HG02840 (cell line): Measurements from ENCODE around the gene PMFBP1.

Source experiments
- ATAC-seq: cut with Tn5 transposase; IDR thresholded peaks from one replicate; pipeline ENCODE4 v1.9.1; 2021; ENCODE audit warnings: mild to moderate bottlenecking, moderate library complexity, moderate number of reproducible peaks; ENCODE audit not compliant: unreplicated experiment, low FRiP score

Gene PMFBP1

DNA sequence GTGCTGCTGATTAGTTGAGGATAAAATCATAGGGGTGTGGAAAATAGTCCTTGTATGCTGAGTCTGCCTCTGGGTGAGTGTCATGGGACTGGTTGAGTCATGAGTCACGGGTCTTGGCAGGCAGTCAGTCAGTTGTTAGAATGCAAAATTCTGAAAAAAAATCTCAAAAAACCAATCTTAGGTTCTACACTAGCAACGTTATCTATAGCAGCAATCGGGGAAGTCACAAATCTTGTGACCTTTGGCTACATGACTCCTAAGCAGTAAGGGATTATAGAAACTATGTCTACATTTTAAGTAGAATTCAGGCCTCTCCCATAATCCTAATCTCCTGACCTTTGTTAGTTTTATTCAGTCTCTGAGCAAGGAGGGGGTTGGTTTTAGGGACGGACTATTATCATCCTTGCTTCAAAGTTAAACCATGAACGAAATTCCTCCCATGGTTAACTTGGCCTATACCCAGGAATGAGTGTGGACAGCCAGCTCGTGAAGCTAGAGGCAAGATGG lies 18.0 kb upstream of the PMFBP1 start:
- ATAC-seq: no peak

DNA sequence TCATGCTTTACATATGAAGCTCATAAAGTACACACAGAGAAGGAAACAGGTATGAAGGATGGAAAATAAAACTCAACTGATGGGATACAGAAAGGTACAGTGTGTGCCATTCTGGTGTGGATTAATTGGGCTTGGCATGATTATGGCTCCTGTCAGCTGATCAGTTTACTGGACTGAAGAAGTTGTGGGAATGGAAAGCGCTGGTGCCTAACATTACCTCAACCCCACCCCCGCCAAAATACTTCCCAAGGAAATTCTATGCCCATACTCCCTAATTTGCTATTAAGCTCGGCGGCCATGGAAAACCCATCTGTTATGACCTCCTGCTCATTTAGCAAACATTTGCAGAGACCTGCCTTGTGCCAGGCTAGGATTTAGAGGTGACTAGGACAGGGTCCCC lies 16.6 kb upstream of the PMFBP1 start:
- no peak for ATAC-seq

DNA sequence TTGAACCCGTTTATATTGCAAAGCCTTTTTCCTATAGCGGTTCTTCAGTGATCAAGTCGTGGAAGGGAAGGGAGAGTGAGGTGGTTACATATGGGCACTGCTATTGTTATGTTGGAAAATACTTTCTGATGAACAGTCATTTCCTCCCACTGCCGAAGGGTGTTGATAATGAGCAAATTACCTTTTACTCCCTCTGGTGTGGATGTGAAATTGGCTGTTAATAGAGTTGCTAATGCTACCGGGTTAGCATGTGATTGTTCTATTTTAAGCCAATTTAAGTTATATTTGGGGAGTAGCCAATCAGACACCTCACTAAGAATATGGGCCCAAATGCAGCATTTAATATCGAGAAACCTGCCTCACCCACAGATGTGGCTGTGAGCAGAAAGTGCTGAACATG lies 15.6 kb upstream of the PMFBP1 start:
- ATAC-seq: no peak

DNA sequence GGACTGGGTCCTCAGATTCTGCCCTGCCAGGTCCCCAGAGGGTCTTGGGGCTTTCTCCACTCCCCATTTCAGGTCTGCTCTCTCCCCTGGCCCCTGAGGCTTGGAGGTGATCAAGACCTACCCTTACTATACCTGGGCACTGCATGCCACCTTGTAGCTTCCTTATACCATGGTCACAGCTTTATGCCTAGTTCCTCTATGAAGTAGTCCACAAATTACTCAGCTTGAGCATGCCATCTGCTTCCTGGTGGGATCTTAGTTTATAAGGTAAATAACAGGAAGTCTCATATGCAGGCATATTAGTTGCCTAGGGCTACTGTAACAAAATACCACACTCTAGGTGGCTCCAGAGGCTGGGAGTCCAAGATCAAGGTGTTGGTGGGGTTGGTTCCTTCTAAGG lies 11.0 kb upstream of the PMFBP1 start:
- ATAC-seq: no peak

DNA sequence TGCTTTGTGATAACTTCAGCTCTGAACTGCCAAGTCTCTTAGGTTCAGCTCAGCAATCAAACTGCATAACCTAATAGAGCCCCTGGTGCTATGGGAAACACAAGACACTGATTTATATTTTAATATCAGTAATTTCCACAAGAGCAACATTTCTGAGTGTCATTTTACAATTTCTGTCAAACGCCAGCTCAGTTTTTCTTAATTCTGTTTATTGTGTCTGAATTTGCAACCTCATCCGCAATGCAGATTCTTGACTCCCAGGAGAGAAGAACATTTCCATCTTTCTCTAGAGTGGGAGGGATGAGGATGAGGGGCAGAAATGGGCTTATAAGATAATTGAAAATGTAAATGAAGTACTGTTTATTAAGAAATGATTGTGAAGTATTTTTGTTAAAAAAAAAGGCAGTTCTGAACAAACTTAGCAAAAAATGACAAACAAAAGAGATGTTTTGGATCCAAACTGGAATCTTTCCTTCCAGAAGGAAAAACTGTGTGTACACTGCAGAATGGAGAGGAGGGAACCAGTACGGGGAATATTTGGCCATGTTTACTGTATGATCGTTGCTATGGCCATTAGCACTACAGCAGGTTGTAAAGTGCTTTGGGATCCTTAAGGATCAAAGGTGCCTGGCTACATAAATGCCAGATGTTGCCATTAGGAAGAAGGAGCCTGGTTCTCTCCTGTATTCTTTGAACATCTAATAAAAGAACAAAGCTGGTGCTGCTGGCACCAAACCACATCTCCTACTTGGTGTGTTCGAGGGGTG lies 7.4 kb upstream of the PMFBP1 start:
- no peak for ATAC-seq

DNA sequence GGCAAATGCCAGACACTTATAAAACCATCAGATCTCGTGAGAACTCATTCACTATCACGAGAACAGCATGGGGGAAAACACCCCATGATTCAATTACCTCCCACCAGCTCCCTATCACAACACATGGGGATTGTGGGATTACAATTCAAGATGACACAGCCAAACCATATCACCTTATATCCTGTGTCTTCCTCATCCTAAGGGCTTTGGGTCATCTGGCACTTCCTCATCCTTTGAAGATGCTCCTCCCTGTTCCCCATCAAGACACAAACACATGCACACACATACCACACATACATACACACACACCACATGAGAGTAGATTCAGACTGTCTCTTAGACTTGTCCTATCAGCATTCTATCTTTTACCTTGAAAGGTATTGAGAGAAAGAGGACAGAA lies 2.8 kb upstream of the PMFBP1 start:
- no peak for ATAC-seq

DNA sequence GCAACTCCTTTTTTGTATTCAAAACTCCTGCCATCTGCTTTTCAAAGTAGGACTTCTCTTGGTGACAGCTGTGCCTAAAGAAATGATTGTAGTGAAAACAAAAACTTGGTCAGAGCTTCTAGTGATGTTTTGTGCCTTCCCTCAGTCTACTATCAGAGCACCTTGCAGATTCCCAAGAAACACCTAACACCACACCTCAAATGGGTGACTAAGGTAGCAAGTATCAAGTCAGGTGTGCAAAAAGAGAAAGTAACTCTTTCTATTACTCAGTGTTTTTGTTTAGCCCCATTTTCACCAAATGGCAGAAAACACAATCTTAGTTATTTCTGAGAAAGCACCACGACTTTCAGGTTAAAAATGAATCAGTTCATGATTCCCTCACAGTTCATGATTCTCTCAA lies 2.0 kb upstream of the PMFBP1 start:
- no peak for ATAC-seq

DNA sequence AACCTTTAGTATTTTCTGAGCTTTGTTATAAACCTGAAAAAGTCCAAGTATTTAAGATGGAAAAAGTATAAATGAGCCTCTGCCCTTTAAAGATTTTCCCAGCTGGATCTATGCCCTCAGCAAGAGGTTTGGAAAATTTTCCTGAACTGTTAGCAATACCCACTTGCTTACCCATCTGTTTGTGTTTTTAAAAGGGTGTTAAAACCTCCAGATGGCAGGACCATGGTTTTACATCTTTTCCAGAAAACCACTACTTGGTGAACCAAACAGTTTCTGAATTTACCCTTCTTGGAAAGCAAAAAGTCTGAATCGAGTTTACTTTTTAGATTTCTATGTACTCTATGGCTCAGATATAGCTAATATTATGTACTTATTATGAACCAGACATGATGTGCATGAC lies 719 bp downstream of the PMFBP1 start:
- ATAC-seq: no peak

DNA sequence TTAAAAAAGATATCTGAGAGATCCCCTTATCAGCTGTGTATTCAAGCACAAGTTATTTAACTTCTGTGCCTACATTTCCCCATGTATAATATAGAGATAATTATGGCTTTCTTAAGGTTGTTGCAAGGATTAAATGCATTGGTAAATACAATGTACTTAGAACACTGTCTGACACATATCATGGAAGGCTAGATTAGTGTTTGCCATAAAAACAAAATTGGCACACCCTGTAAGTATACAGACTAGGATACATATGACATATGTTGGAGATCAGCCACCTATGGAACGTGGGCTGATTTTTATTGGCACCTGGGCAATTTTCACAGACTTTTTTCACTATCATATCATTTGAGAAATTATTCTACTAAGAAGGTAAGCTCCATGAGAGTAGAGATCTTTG lies 2.2 kb downstream of the PMFBP1 start:
- no peak for ATAC-seq

DNA sequence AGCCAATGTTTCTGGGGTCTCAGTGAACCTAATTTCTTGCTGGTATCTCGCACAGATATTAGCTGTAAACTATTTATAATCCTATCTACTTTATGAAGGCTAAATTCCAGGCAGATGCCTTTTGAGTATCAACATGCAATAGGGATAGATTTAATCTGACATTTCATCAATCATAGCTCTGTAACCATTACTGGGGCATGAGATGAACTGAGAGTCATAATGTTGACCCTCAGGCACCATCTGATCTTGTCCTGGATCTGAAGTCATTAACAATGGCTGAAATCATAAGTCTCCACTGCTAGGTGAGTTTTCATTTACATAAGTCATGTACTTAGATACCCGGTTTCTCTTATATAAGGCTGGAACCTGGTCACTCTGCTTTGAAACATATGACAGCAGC lies 3.6 kb downstream of the PMFBP1 start:
- no peak for ATAC-seq

DNA sequence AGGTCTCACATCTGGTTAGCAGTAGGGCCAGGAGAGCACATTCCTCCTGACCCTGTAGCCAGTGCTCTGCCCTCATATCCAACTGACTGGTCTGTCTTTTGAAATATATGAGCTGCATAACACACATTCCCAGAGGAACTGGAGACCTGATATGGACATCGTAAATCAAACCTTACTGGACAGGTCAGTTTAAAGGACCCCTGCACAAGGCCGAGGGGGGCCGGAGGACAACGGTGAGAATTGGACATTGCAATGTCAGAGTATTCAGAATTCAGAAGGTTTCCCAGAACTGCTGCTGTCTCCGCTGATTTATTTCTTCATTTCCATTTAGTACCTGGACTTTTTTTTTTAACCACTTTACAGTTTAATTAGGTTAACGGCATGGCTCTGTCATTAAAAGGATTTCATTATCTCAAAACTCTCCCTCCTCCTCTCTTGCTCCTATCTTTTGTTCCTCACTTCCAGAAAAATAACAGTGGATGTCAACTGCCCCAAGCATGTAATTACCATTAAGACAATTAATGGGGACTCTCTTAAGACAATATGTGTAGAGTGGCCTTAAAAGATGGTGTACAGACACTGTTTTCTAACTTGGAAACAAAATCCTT lies 4.9 kb downstream of the PMFBP1 start:
- ATAC-seq: no peak

DNA sequence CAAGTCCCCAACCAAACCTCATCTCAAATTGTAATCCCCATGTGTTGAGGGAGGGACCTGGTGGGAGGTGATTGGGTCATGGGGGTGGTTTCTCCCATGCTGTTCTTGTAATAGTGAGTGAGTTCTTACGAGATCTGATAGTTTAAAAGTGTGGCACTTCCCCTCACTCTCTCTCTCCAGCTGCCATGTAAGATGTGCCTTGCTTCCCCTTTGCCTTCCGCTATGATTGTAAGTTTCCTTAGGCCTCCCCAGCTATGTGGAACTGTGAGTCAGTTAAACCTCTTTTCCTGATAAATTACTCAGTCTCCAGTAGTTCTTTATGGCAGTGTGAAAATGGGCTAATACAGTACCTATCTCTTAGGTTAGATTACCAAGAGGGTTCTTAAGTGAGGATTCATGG lies 5.8 kb downstream of the PMFBP1 start:
- ATAC-seq: no peak

DNA sequence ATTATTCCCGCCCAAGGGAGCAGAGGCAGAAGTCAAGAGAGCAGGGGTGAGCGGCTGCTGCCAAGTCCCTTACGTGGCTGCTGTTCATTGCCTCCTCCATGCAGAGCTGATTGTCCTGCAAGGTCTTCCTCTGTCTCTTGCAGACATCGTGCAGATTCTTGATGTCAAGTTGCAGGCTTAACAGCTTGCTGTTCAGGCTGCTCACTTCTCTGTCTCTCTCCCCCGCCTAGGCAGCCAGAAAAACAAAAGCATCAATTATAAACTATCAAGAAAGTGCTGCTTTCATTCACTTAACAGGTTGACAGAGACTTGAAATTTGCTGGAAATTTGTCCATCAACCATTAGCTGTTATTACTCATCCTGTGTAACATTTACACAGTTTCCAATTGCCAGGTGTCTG lies 7.3 kb downstream of the PMFBP1 start:
- no peak for ATAC-seq

DNA sequence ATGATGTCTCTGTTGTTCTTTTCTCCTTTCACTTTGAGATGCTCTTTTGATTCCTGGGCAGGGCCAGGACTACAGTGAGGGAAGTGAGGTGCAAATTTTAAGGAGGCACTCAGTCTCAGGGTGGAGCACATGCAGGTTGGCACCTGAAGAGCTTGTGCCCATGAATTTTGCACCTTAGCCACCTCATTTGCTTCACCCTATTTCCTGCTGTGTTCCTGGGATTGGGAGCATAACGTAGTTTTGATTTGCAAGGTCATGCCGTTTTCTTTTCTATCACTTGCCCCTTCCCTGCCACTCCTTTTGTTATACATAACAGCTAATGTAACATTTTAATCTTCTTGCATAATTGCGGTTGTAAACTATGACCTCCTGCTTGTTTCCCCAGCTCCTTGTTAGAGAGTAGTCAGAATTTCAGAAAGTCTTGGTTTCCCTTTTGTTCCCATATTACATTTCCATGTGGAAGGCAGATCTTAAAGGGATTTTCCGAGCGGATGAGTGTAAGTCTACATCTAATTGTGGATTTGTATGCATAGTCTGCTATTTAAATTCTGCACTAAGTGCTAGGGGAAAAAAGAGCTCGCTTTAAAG lies 9.8 kb downstream of the PMFBP1 start:
- no peak for ATAC-seq

DNA sequence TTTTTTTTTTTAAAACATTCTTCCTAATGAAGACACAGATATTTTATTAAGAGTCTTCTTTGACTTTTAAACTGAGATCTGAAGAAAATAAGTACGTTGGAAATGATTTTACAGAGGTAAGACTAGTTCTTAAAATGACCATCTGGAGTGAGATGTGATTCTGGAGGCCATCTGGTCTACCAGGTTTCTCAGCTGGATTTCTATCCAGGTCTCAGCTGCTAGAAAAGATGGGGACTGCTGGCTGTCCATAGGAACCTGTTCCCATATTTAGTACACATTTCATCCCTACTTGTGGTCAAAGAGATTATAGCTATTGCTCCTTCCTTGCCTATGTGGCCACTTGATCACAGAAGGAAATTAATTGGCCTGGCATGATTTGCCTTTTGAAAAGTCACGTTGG lies 12.2 kb downstream of the PMFBP1 start:
- ATAC-seq: no peak

DNA sequence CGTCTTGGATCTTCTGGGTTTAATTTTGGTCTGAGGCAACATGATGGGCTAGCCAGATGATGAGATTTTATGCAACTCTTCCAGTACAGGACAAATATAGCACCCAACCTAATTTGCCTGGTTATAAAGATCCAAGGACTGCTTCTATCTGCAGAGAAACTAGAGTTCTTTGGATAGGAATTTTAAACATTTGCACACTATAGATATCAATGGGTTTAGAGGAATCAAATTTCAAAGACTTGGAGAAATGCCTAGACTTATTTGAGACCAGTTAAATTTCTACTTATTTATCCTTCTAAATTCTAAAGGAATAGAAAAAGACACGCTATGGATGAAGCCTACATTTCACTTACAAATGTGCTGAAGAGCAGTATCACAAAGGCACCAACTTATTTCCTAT lies 12.6 kb downstream of the PMFBP1 start:
- no peak for ATAC-seq

DNA sequence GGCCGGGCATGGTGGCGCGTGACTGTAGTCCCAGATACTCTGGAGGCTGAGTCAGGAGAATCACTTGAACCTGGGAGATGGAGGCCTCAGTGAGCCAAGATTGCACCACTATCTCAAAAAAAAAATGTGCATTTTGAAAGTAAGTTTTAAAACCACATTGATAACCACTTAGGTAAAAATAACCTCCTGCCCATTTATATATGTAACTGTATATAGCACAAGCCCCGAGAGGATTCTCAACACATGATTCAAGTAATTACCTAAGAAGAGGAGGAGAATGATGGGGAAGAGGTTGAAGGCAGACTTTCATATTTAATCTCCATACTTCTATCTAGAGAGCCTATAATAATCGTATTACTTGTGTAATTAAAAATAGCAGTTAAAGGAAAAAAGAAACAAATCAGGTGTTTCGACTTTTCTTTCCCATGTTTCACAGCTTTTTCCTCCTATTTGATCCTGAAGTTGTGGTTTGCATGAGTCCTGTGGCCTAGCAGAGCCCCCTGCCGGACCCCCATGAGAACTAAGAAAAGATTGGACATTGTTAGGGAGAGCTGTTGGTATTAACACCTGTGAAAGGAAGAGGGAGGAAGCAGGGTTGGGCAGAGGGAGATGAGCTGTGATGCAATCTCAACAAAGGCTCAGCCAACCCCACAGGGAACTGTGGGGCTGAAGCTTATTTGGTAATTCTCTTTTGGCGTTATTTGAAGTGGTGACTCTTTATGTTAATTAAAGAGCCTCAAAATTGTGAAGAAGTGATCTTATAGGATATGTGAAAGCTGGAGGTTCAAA lies 22.1 kb downstream of the PMFBP1 start:
- no peak for ATAC-seq

DNA sequence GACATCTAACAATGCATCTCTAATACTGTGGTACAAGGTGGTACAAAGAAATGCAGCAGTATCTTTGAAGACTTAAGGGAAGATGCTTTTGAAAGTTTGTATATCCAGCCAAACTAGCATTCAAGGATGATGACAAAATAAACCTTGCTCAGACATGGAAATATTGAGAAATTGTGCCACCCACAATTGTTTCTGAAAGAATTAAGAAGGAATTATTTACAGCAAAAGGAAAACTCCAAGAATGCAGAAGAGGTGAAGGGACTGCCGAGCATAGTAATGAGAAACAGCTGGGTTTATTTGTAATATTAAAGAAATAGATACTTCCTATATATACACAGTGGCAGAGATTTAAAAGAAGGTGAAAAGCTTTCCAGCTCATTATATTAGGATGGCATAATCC lies 29.5 kb downstream of the PMFBP1 start:
- no peak for ATAC-seq

DNA sequence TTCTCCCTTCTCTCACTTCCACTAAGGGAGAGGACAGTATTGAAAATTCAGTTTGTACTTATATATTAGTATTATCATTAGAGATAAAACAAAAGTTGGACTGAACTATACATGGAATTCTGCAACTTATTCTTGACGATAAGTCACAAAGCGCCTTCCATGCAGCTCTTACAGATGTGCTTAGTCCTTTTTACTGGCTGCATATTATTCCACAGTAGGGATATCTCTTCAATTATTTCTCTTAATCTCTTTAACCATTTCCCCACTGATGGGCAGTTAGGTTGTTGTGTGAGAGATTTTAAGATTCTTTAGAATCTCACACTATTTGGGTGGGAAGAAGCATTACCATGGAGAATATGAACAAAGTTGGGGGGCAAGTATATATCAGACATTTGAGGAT lies 32.0 kb downstream of the PMFBP1 start:
- no peak for ATAC-seq

DNA sequence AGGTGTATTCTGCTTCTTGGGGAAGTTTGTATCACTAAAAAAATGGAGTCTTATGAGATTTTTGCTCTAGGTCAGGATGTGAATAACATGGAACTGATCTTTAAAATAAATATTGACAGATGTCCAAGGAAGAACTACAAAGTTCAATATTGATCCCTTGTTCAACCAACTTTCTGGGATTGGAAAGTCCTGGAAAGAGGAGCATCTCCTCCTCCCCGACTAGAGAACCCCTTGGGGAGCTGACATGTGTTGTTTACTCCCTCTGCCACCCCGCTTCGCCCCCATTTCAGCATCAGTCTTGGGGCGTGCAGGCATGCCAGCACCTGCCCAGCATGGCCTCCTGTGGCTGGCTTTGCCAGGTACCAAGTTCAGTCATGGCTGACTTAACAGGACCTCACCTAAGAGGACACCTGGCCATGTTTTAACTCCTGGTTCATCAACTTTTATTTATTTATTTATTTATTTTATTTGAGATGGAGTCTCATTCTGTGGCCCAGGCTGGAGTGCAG lies 33.8 kb downstream of the PMFBP1 start:
- ATAC-seq: no peak
